WERI-Rb-1 (cell line): ENCODE data around the gene MAP3K4.

ENCODE experiments used
- DNase-seq: peaks from one replicate; pipeline ENCODE4 v3.0.0-alpha.2; 2020
- H3K27ac ChIP-seq: fragments of 250-450 bp; sonication (Bioruptor Pico); 2 replicates; pipeline ENCODE4 v1.5.1; 2020; ENCODE audit warnings: mild to moderate bottlenecking, moderate library complexity
- H3K27me3 ChIP-seq: fragments of 250-450 bp; sonication (Bioruptor Pico); 2 replicates; pipeline ENCODE4 v1.5.1; 2021; ENCODE audit warnings: mild to moderate bottlenecking, low read depth, moderate library complexity; ENCODE audit not compliant: insufficient read depth, severe bottlenecking
- H3K36me3 ChIP-seq: fragments of 250-450 bp; sonication (Bioruptor Pico); 2 replicates; pipeline ENCODE4 v1.5.1; 2020; ENCODE audit warnings: mild to moderate bottlenecking, moderate library complexity
- H3K4me3 ChIP-seq: 2 replicates; pipeline ENCODE4 v1.5.1; 2011; ENCODE audit warnings: low read depth, mild to moderate bottlenecking, control low read depth, low read length
- H3K9me3 ChIP-seq: fragments of 250-450 bp; sonication (Bioruptor Pico); 2 replicates; pipeline ENCODE4 v1.5.1; 2021; ENCODE audit warnings: mild to moderate bottlenecking, moderate library complexity; ENCODE audit not compliant: severe bottlenecking
- CTCF ChIP-seq: IDR thresholded peaks from 2 replicates; pipeline ENCODE4 v1.5.1; 2011; ENCODE audit warnings: low read depth, mild to moderate bottlenecking, control low read depth, inconsistent platforms, low read length

MAP3K4 gene

GRCh38 chr6:161001421-161001820, 9.9 kb downstream of the MAP3K4 start:
- no peak for TF ChIP-seq CTCF
- Histone ChIP-seq H3K4me3 (no peak overlapping the region), H3K27me3 (no peaks in the 10 kb centered on the region), H3K27ac (no peak overlapping the region), H3K36me3 (0 out of 2 replicates have a peak, but pooled peaks cover 4% of the 10 kb centered on the region), H3K9me3 (no peaks in the 10 kb centered on the region)
- DNase-seq = no peak

GRCh38 chr6:161003336-161003735, 11.8 kb downstream of the MAP3K4 start:
- H3K27ac ChIP-seq = no peak overlapping the region
- no peak overlapping the region for H3K4me3 ChIP-seq
- H3K36me3 ChIP-seq = no peaks in the 10 kb centered on the region
- no peaks in the 10 kb centered on the region for H3K9me3 ChIP-seq
- no peak for DNase-seq
- TF ChIP-seq CTCF = no peak
- H3K27me3 ChIP-seq = no peaks in the 10 kb centered on the region

GRCh38 chr6:161008245-161008644, 16.7 kb downstream of the MAP3K4 start:
- H3K36me3 ChIP-seq = no peaks in the 10 kb centered on the region
- H3K27me3 ChIP-seq = no peaks in the 10 kb centered on the region
- no peak overlapping the region for H3K4me3 ChIP-seq
- no peak for DNase-seq
- H3K9me3 ChIP-seq = no peaks in the 10 kb centered on the region
- H3K27ac ChIP-seq = no peak overlapping the region
- no peak for TF ChIP-seq CTCF

DNA sequence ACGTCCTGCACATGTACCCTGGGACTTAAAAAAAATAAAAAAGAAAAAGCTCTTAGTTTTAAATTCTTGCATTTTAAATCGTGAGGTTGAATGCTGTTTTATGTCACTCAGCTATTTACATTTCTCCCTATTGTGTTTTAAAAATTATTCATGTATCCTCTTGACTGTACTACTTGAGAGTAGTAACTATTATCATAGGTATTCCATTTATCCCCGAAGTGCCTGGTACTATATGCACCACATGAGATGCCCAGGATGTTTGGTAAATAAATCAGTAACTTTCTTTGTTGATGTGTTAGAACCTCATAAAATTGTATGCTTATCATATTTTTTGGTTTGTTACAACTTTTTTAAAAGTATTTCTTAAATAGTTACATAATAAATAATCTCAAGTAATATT, 18.4 kb downstream of the MAP3K4 start:
- TF ChIP-seq CTCF = no peak
- H3K27ac ChIP-seq = no peak overlapping the region
- H3K36me3 ChIP-seq = no peaks in the 10 kb centered on the region; the same call in 1 of the 2 replicates
- DNase-seq = no peak
- no peak overlapping the region for H3K4me3 ChIP-seq
- no peaks in the 10 kb centered on the region for H3K9me3 ChIP-seq
- H3K27me3 ChIP-seq = no peaks in the 10 kb centered on the region

- Histone ChIP-seq H3K36me3 (no peaks in the 10 kb centered on the region; the same call in 1 of the 2 replicates), H3K27ac (no peak overlapping the region), H3K27me3 (no peaks in the 10 kb centered on the region), H3K9me3 (no peaks in the 10 kb centered on the region), H3K4me3 (no peak overlapping the region)
- DNase-seq = no peak
- no peak for TF ChIP-seq CTCF
These were observed 18.8 kb downstream of the MAP3K4 start for GRCh38 chr6:161010418-161010817.

- no peak overlapping the region for H3K4me3 ChIP-seq
- TF ChIP-seq CTCF = no peak
These were observed 20.2 kb downstream of the MAP3K4 start for GRCh38 chr6:161011492-161012480.

More at GRCh38 chr6:161011492-161012480, 20.2 kb downstream of the MAP3K4 start:
- no peak overlapping the region for H3K27ac ChIP-seq
- H3K36me3 ChIP-seq = no peaks in the 10 kb centered on the region; the same call in 1 of the 2 replicates
- H3K9me3 ChIP-seq = no peaks in the 10 kb centered on the region
- no peaks in the 10 kb centered on the region for H3K27me3 ChIP-seq
- DNase-seq = no peak
